H1 (cell line): ENCODE data around the gene LAPTM4A. TPM values are rescaled to one million over a fixed set of nuclear protein-coding genes. Genes with fewer than 3 reads are reported as not detected.

ENCODE experiments used
- CTCF ChIA-PET: fragments of 300-600 bp; sonication (Branson Sonifier 250); formaldehyde crosslinking; loops from one replicate; lab custom pipeline; 2021; ENCODE audit not compliant: partially characterized antibody; lab: Charles Lee
- POLR2A ChIA-PET: fragments of 300-600 bp; sonication (Branson Sonifier 250); formaldehyde crosslinking; loops from one replicate; lab custom pipeline; 2021; ENCODE audit warnings: inconsistent platforms; ENCODE audit not compliant: partially characterized antibody; lab: Charles Lee
- DNase-seq, 2 experiments: peaks; one replicate each; pipeline versions ENCODE4 v3.0.0 to v3.0.0-alpha.2; 2010 to 2022; ENCODE audit warnings: low spot score in 2 of 2, low read depth in 1 of 2, mixed read lengths in 1 of 2
- FAIRE-seq: peaks from 2 replicates; lab custom pipeline; 2011; peaks lifted over from hg19 to GRCh38; lab: Jason Lieb, UNC
- H2AFZ ChIP-seq: 2 replicates; pipeline ENCODE4 v1.8.1; 2012; ENCODE audit warnings: low read length, inconsistent platforms
- H2AK5ac ChIP-seq: 2 replicates; pipeline ENCODE4 v1.6.1; 2013; ENCODE audit warnings: low read depth, low read length
- H2BK120ac ChIP-seq: replicated peaks from 2 replicates; pipeline ENCODE3; 2013; ENCODE audit warnings: low read depth, low read length, inconsistent platforms
- H2BK12ac ChIP-seq: 2 replicates; pipeline ENCODE4 v1.6.1; 2013; ENCODE audit warnings: low read depth, low read length
- H2BK15ac ChIP-seq: 2 replicates; pipeline ENCODE4 v1.6.1; 2013; ENCODE audit warnings: low read length
- H2BK20ac ChIP-seq: 2 replicates; pipeline ENCODE4 v1.6.1; 2013; ENCODE audit warnings: low read length
- H2BK5ac ChIP-seq: 2 replicates; pipeline ENCODE4 v1.6.1; 2013; ENCODE audit warnings: low read depth, low read length
- H3K14ac ChIP-seq: 2 replicates; pipeline ENCODE4 v1.6.1; 2013; ENCODE audit warnings: inconsistent platforms; ENCODE audit not compliant: insufficient read length
- H3K18ac ChIP-seq: 2 replicates; pipeline ENCODE4 v1.6.1; 2013; ENCODE audit warnings: low read length; ENCODE audit errors: extremely low read depth
- H3K23ac ChIP-seq: 2 replicates; pipeline ENCODE4 v1.6.1; 2013; ENCODE audit warnings: inconsistent platforms; ENCODE audit not compliant: insufficient read length
- H3K23me2 ChIP-seq: 2 replicates; pipeline ENCODE4 v1.6.1; 2013; ENCODE audit warnings: low read depth, low read length
- H3K27ac ChIP-seq: 2 replicates; pipeline ENCODE4 v1.6.1; 2011; ENCODE audit warnings: low read depth, low read length, inconsistent platforms
- H3K27me3 ChIP-seq, 4 experiments: replicated peaks in 1 of 4; 1 replicate in 1 of 4; 2 replicates in 3 of 4; pipeline versions ENCODE4 v1.6.1 to v1.8.1; 2011 to 2013; ENCODE audit warnings: low read length in 3 of 4, mild to moderate bottlenecking in 3 of 4, inconsistent platforms in 2 of 4, mixed read lengths in 2 of 4, moderate library complexity in 1 of 4; ENCODE audit not compliant: control insufficient read depth in 3 of 4, insufficient read depth in 3 of 4; ENCODE audit errors: extremely low read depth in 1 of 4
- H3K36me3 ChIP-seq, 4 experiments: 2 replicates each; pipeline versions ENCODE4 v1.6.1 to v1.8.1; 2011 to 2013; ENCODE audit warnings: mild to moderate bottlenecking in 4 of 4, low read length in 3 of 4, moderate library complexity in 2 of 4, control low read depth in 1 of 4, inconsistent platforms in 1 of 4; ENCODE audit not compliant: insufficient read depth in 4 of 4, control insufficient read depth in 2 of 4
- H3K4ac ChIP-seq: replicated peaks from 2 replicates; pipeline ENCODE3; 2013; ENCODE audit warnings: low read length, low read depth, mixed read lengths, inconsistent platforms; ENCODE audit not compliant: insufficient read length
- H3K4me1 ChIP-seq, 4 experiments: replicated peaks in 1 of 4; 1 replicate in 1 of 4; 2 replicates in 3 of 4; pipeline versions ENCODE4 v1.6.1 to v1.8.1; 2011 to 2013; ENCODE audit warnings: low read length in 3 of 4, inconsistent platforms in 2 of 4, mixed read lengths in 1 of 4; ENCODE audit not compliant: insufficient read depth in 4 of 4, control insufficient read depth in 3 of 4
- H3K4me2 ChIP-seq, 2 experiments: 2 replicates each; pipeline versions ENCODE4 v1.6.1 to v1.8.1; 2011 to 2013; ENCODE audit warnings: low read depth in 2 of 2, low read length in 2 of 2, control low read depth in 1 of 2, inconsistent platforms in 1 of 2, mild to moderate bottlenecking in 1 of 2; ENCODE audit not compliant: insufficient read depth in 1 of 2
- H3K4me3 ChIP-seq, 4 experiments: fragments of 200-600, 300-600 bp in 1 of 4; sonication (generic), shearing (Covaris generic), sonication (Bioruptor Twin) in 1 of 4; 2 replicates each; pipeline versions ENCODE4 v1.5.1 to v1.8.1; 2011 to 2016; ENCODE audit warnings: low read length in 4 of 4, low read depth in 3 of 4, control low read depth in 2 of 4, inconsistent platforms in 2 of 4, mild to moderate bottlenecking in 2 of 4, mixed read lengths in 1 of 4, moderate library complexity in 1 of 4; ENCODE audit not compliant: insufficient read depth in 2 of 4; ENCODE audit errors: extremely low read depth in 1 of 4
- H3K56ac ChIP-seq: replicated peaks from 2 replicates; pipeline ENCODE3; 2013; ENCODE audit warnings: low read depth, mild to moderate bottlenecking, mixed read lengths, low read length, inconsistent platforms; ENCODE audit not compliant: insufficient read length
- H3K79me1 ChIP-seq: 2 replicates; pipeline ENCODE4 v1.6.1; 2013; ENCODE audit warnings: low read depth, low read length, control low read depth
- H3K79me2 ChIP-seq, 2 experiments: 2 replicates each; pipeline versions ENCODE4 v1.6.1 to v1.8.1; 2012 to 2013; ENCODE audit warnings: low read length in 2 of 2, mild to moderate bottlenecking in 2 of 2, inconsistent platforms in 1 of 2; ENCODE audit not compliant: insufficient read depth in 2 of 2, control insufficient read depth in 1 of 2
- H3K9ac ChIP-seq, 4 experiments: replicated peaks in 1 of 4; 1 replicate in 1 of 4; 2 replicates in 3 of 4; pipeline versions ENCODE4 v1.6.1 to v1.8.1; 2011 to 2013; ENCODE audit warnings: low read depth in 3 of 4, low read length in 3 of 4, control low read depth in 2 of 4, mild to moderate bottlenecking in 2 of 4, moderate library complexity in 2 of 4, inconsistent platforms in 1 of 4; ENCODE audit errors: extremely low read depth in 1 of 4
- H3K9me3 ChIP-seq, 2 experiments: 2 replicates each; pipeline versions ENCODE4 v1.6.1 to v1.8.1; 2012 to 2013; ENCODE audit warnings: mild to moderate bottlenecking in 2 of 2, moderate library complexity in 2 of 2, control low read depth in 1 of 2, inconsistent platforms in 1 of 2, low read depth in 1 of 2, low read length in 1 of 2, mixed read lengths in 1 of 2; ENCODE audit not compliant: insufficient read depth in 2 of 2
- H4K20me1 ChIP-seq, 2 experiments: replicated peaks in 1 of 2; 2 replicates each; pipeline versions ENCODE3 to v1.8.1; 2011 to 2013; ENCODE audit warnings: inconsistent platforms in 2 of 2, low read length in 2 of 2, mild to moderate bottlenecking in 1 of 2; ENCODE audit not compliant: insufficient read depth in 2 of 2, control insufficient read depth in 1 of 2
- H4K5ac ChIP-seq: 2 replicates; pipeline ENCODE4 v1.6.1; 2013; ENCODE audit warnings: low read length, low read depth, mixed read lengths, inconsistent platforms; ENCODE audit not compliant: insufficient read length
- H4K8ac ChIP-seq: 2 replicates; pipeline ENCODE4 v1.8.0; 2013; ENCODE audit warnings: mild to moderate bottlenecking, moderate library complexity, low read length, inconsistent platforms; ENCODE audit not compliant: insufficient read depth; ENCODE audit errors: extremely low read depth
- H4K91ac ChIP-seq: replicated peaks from 2 replicates; pipeline ENCODE3; 2013; ENCODE audit warnings: low read length, mixed read lengths, inconsistent platforms; ENCODE audit not compliant: insufficient read length
- BCL11A ChIP-seq, 2 experiments: IDR thresholded peaks; one replicate each; pipeline ENCODE4 v1.6.1; 2011; ENCODE audit warnings: low read depth in 2 of 2, low read length in 2 of 2, mild to moderate bottlenecking in 2 of 2
- GTF2F1 ChIP-seq: IDR thresholded peaks from 2 replicates; pipeline ENCODE4 v1.6.1; 2012; ENCODE audit warnings: low read depth, low read length, improper control_type of control experiment, borderline replicate concordance
- NANOG ChIP-seq: IDR thresholded peaks from 2 replicates; pipeline ENCODE4 v1.6.1; 2011; ENCODE audit warnings: low read length, low read depth, mild to moderate bottlenecking, inconsistent platforms; ENCODE audit not compliant: insufficient read depth, poor library complexity, severe bottlenecking
- RBBP5 ChIP-seq: IDR thresholded peaks from 2 replicates; pipeline ENCODE4 v1.7.1; 2012; ENCODE audit warnings: low read depth, mild to moderate bottlenecking, inconsistent platforms, low read length, moderate library complexity, borderline replicate concordance
- RNF2 ChIP-seq: fragments of 200-900, 300-1000 bp; sonication (generic); IDR thresholded peaks from 2 replicates; pipeline ENCODE4 v1.7.1; 2016; ENCODE audit warnings: borderline replicate concordance, low read depth, mild to moderate bottlenecking, antibody characterized with exemption, low read length; ENCODE audit not compliant: poor library complexity, severe bottlenecking; ENCODE audit errors: missing control alignments
- SIN3A ChIP-seq, 2 experiments: IDR thresholded peaks in 1 of 2; conservative IDR thresholded peaks in 1 of 2; 2 replicates each; pipeline ENCODE4 v1.6.1; 2011 to 2012; ENCODE audit warnings: low read length in 2 of 2, improper control_type of control experiment in 1 of 2, low read depth in 1 of 2, mild to moderate bottlenecking in 1 of 2
- ZNF274 ChIP-seq: IDR thresholded peaks from 2 replicates; pipeline ENCODE4 v1.7.0; 2012; ENCODE audit warnings: low read length, borderline replicate concordance; ENCODE audit errors: extremely low read depth
- WGBS, 2 experiments: shearing (Covaris generic) in 1 of 2; methylation state at CpG; one replicate each; pipeline versions ENCODE4 v1.1.6 to v1.1.7; 2013 to 2015; ENCODE audit warnings: low lambda C conversion rate in 2 of 2, mixed read lengths in 2 of 2, inconsistent platforms in 1 of 2, low coverage in 1 of 2, missing lambda C conversion rate in 1 of 2; ENCODE audit not compliant: insufficient replicate concordance in 2 of 2, insufficient coverage in 1 of 2, insufficient read length in 1 of 2; ENCODE audit errors: extremely low coverage in 1 of 2, missing lambda C conversion rate in 1 of 2; 5-methylcytosine and 5-hydroxymethylcytosine counted together
- polyA plus RNA-seq, 7 experiments: library from polyadenylated mRNA; depleted of rRNA in 3 of 7; stranded (reverse) in 5 of 7; unstranded in 2 of 7; fragments of >200 nt in 5 of 7; fragments of 200-250 nt in 2 of 7; gene quantifications; 1 replicate in 5 of 7; 2 replicates in 1 of 7; 4 replicates in 1 of 7; pipeline versions ENCODE4 v1.2.1 to v1.2.3, GENCODE V29; 2011 to 2013; ENCODE audit warnings: missing spikeins in 2 of 7, mixed read lengths in 2 of 7
- total RNA-seq: library from RNA; stranded (reverse); fragmentation: NEBNext Ultra II Directional; extraction: Animal tissue kit (Norgen Biotek cat#: 25700); gene quantifications from 2 replicates; pipeline ENCODE4 v1.2.1, GENCODE V29; 2021
- TF ChIP-seq, protein P1 (sequence below): IDR thresholded peaks from 2 replicates; pipeline ENCODE4 v1.6.1; 2012; ENCODE audit warnings: inconsistent platforms
- TF ChIP-seq, protein P2 (sequence below): IDR thresholded peaks from 2 replicates; pipeline ENCODE4 v1.6.1; 2011; ENCODE audit warnings: low read depth, mild to moderate bottlenecking, low read length; ENCODE audit not compliant: insufficient read depth

Gene LAPTM4A
- total and polyA plus RNA-seq, 2 of the 8 experiments (the other 6 are each of a cell fraction or from before 2014, with no cell fraction given): 193 to 419 TPM

DNA sequence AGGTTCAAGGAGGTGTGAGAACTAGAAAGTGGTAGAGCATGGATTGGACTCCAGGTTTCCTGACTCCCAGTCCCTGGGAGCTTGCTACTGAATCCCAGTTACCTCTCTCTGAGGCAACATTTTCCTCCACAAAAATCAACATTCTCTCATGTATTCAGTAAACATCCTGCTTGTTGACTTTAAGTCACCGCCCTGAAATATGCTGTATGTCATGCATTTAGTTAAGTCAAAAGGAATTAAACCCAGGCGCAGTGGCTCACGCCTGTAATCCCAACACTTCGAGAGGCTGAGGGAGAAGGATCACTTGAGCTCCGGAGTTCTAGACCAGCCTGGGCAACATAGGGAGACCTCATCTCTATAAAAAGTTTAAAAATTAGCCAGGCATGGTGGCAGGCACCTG, 42.7 kb downstream of the LAPTM4A start:
- Histone ChIP-seq H3K4me2 (no peak overlapping the region), H3K9me3 (no peaks in the 10 kb centered on the region), H4K5ac (no peak overlapping the region), H3K4ac (no peak overlapping the region), H3K27me3 (peaks cover 0 to 21% (median 14%) of the 10 kb centered on the region in 4 experiments; a peak in 6 of 7 replicates), H2BK20ac (no peak overlapping the region), H3K4me1 (peaks cover 0 to 10% (median 7%) of the 10 kb centered on the region in 4 experiments; a peak in 3 of 7 replicates), H3K27ac (no peak overlapping the region), H4K91ac (no peak overlapping the region), H3K79me2 (no peaks in the 10 kb centered on the region), H2BK12ac (no peak overlapping the region), H3K36me3 (no peaks in the 10 kb centered on the region), H4K20me1 (no peaks in the 10 kb centered on the region), H3K23me2 (peaks cover 9% of the 10 kb centered on the region; the same call in 1 of the 2 replicates), H3K14ac (no peak overlapping the region), H2AK5ac (no peak overlapping the region), H3K23ac (no peak overlapping the region), H2BK5ac (no peak overlapping the region), H2BK15ac (no peak overlapping the region), H3K79me1 (no peaks in the 10 kb centered on the region), H2BK120ac (no peak overlapping the region), H4K8ac (no peak overlapping the region), H2AFZ (no peak overlapping the region), H3K9ac (no peak overlapping the region), H3K56ac (no peak overlapping the region), H3K4me3 (no peak overlapping the region), H3K18ac (no peak overlapping the region)
- no peak for DNase-seq
- FAIRE-seq: no peak
- WGBS, 2 experiments: 84% methylated on average over 5 of the region's 5 CpGs; no CpG with 5 or more reads in 1 of the 2 experiments
- CTCF ChIA-PET: interaction anchor here (1.1 to 9.4 kb wide), 2 partner anchors 84 to 143 kb away, joined by 3 to 125 read pairs; no protein-coding TSS in a partner anchor
- POLR2A ChIA-PET: no interaction called here
- TF ChIP-seq, protein P1, sequence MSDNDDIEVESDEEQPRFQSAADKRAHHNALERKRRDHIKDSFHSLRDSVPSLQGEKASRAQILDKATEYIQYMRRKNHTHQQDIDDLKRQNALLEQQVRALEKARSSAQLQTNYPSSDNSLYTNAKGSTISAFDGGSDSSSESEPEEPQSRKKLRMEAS: no peak
- TF ChIP-seq BCL11A (IDR thresholded peaks at IDR 0.05; ENCODE audit: low read depth in 2 of 2, low read length in 2 of 2) (no peak), RNF2 (no peak), NANOG (no peak), RBBP5 (no peak), ZNF274 (no peak), GTF2F1 (no peak), SIN3A (conservative IDR thresholded peaks at IDR 0.05 in 1 of 2, IDR thresholded peaks at IDR 0.05 in 1 of 2; ENCODE audit: low read depth in 1 of 2, low read length in 2 of 2) (no peak)
- TF ChIP-seq, protein P2, sequence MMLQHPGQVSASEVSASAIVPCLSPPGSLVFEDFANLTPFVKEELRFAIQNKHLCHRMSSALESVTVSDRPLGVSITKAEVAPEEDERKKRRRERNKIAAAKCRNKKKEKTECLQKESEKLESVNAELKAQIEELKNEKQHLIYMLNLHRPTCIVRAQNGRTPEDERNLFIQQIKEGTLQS: no peak
